ENCODE data around the gene EML3.

Gene EML3

DNA sequence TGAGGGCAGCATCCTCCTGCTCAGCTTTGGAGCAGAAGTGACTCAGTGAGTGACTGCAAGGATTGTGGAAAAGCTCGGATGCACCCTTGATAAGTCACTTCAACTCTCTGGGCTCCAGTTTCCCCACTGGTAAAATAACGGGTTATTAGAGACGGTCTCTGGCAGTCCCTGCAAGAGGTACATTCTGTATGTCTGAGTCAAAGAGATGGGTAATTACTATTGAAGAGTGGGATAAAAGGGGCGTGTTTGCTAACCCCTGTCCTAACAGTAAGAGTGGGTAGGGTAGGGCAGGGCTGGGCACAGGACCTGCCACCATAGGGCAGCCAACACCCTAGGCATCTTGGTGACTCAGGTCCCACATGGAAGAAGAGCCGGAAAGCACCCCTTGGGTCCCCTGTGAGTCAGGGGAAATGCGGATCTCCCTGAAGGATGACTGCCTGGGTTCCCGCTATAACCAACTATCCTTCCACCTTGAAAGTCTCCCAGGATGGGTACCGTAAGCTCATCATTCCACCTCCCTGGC, 58.7 kb downstream of the EML3 start:
- no peak for DNase-seq

DNA sequence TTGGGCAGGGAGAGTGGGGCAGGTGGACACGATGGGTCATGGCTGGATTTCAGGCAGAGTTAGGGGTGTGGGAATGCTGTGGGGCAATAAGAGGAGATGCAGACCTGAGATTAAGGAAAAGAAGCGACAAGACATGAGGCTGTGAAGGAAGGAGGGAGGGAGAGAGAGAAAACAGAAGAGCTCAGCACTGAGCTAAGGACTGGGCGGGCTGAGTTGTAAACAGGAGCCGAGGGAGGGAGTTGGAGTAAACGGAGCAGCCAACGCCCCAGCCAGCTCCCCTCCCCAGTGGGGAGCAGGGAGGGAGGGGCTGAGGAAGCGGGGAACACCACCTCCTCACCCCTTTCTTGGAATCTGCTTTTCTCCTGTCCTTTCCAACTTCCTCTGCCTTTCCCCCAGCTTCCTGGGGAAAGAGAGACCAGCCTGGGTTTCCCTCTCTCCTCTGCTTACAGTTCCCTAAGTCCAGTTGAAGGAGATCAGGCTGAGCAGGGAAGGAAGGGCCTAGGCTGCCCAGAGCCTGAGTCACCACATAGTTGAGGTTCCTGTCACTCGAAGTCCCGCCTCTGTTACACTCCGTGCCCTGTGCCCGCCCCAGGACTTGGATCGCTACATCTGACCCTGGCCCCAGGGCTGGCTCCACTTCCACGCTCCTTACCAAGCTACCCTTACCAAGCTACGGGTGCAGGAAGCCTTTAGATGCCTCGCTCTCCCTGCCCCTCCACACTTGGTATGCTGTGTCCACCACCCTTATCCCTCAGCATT, 59.3 kb downstream of the EML3 start:
- peak in 17 of 56 donors; percentile 21 to 63 (median 39) for DNase-seq

DNA sequence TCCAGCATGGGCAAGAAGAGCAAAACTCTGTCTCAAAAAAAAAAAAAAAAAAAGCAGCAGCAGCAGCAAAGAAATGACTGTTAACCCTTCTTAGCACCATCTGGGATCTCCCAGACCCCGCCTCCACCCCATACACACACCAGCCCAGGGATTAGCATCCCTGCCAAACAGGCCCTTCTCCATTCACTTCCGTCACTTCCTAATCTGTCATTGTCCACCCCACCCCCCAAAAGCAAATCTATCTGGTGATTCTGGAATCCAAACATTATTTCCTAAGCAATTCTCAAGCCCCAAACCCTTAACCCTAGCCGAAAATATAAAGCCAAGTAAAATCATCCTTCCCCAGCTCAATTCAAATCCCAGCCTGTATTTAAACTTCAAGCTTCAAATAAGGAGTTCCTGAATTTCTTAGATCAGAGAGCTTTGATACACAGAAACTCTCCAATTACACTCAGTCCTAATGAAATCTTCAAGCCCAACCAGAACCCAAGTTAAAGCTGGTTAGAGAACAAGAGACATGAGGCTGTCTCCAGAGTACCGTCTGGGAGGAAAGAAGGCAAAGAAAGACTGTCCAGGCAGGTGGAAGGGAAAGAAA, 60.0 kb downstream of the EML3 start:
- DNase-seq = no peak
